Activated CD4-positive, alpha-beta memory T cell treated with anti-CD3 and anti-CD28 coated beads for 36 hours (primary cell): ENCODE data around the gene SLC39A6. TPM values are rescaled to one million over a fixed set of nuclear protein-coding genes. Genes with fewer than 3 reads are reported as not detected.

ENCODE experiments used
- CTCF ChIA-PET: fragments of 350-600 bp; sonication (Branson Sonifier 250); formaldehyde crosslinking; loops from one replicate; lab custom pipeline; 2021; ENCODE audit warnings: antibody characterized with exemption, inconsistent platforms; lab: Charles Lee
- POLR2A ChIA-PET: fragments of 350-600 bp; sonication (Branson Sonifier 250); formaldehyde crosslinking; loops from one replicate; lab custom pipeline; 2021; ENCODE audit warnings: antibody characterized with exemption; lab: Charles Lee
- DNase-seq: peaks from one replicate; pipeline ENCODE4 v3.0.0-alpha.2; 2020
- H3K27ac Mint-ChIP-seq: one replicate; pipeline ENCODE4 v1.8.0; 2021; ENCODE audit warnings: mixed read lengths
- H3K27me3 Mint-ChIP-seq: one replicate; pipeline ENCODE4 v1.8.0; 2021; ENCODE audit warnings: mixed read lengths
- H3K36me3 Mint-ChIP-seq: one replicate; pipeline ENCODE4 v1.8.0; 2021; ENCODE audit warnings: mixed read lengths
- H3K4me1 Mint-ChIP-seq: one replicate; pipeline ENCODE4 v1.8.0; 2021; ENCODE audit warnings: low read depth, mixed read lengths
- H3K4me3 Mint-ChIP-seq: one replicate; pipeline ENCODE4 v1.8.0; 2021; ENCODE audit warnings: mild to moderate bottlenecking, mixed read lengths
- H3K9me3 Mint-ChIP-seq: one replicate; pipeline ENCODE4 v1.8.0; 2021; ENCODE audit warnings: mixed read lengths
- intact Hi-C: fragments of 100-400 bp; cut with micrococcal nuclease; formaldehyde crosslinking; loops from one replicate; pipeline ENCODE4 v1.15.1; 2023
- total RNA-seq, 2 experiments: library from RNA; stranded (reverse); gene quantifications; one replicate each; pipeline ENCODE4 v1.2.3, GENCODE V29; 2021

SLC39A6 gene
- total RNA-seq, 2 experiments from 2014 or later: 23.7 to 24.3 TPM

- H3K9me3 Mint-ChIP-seq: no peaks in the 10 kb centered on the region
- ChIA-PET POLR2A (no interaction called here), CTCF (no interaction called here)
- H3K36me3 Mint-ChIP-seq: peaks cover 45% of the 10 kb centered on the region
- H3K27me3 Mint-ChIP-seq: no peaks in the 10 kb centered on the region
- H3K4me3 Mint-ChIP-seq: no peak overlapping the region
- H3K27ac Mint-ChIP-seq: no peak overlapping the region
- DNase-seq: no peak
- no peaks in the 10 kb centered on the region for H3K4me1 Mint-ChIP-seq
- intact Hi-C loops: no loop called here
Observed at GRCh38 chr18:36114738-36115137, 14.4 kb downstream of the SLC39A6 start.

- Mint-ChIP-seq H3K27me3 (no peaks in the 10 kb centered on the region), H3K9me3 (no peaks in the 10 kb centered on the region), H3K36me3 (peaks cover 48% of the 10 kb centered on the region), H3K27ac (no peak overlapping the region), H3K4me1 (no peaks in the 10 kb centered on the region), H3K4me3 (no peak overlapping the region)
- ChIA-PET CTCF (no interaction called here), POLR2A (interaction anchor here (0.9 kb wide), 1 partner anchor 15 kb away, joined by 3 read pairs; the partner anchor contains the start of gene SLC39A6)
- intact Hi-C loops: no loop called here
- DNase-seq: no peak
Observed at GRCh38 chr18:36114251-36114650, 14.9 kb downstream of the SLC39A6 start.

- no peak for DNase-seq
- Mint-ChIP-seq H3K27me3 (no peaks in the 10 kb centered on the region), H3K9me3 (no peaks in the 10 kb centered on the region), H3K4me3 (no peak overlapping the region), H3K36me3 (peaks cover 43% of the 10 kb centered on the region), H3K4me1 (no peaks in the 10 kb centered on the region), H3K27ac (no peak overlapping the region)
- intact Hi-C loops: no loop called here
- ChIA-PET POLR2A (no interaction called here), CTCF (interaction anchor here (1.3 to 1.5 kb wide), 2 partner anchors 17 to 95 kb away, joined by 3 to 4 read pairs; partner anchors contain the start of genes ELP2 and SLC39A6)
Observed at GRCh38 chr18:36112302-36112701, 16.8 kb downstream of the SLC39A6 start.

GRCh38 chr18:36109737-36110136, 19.4 kb downstream of the SLC39A6 start:
- ChIA-PET POLR2A (no interaction called here), CTCF (no interaction called here)
- Mint-ChIP-seq H3K27ac (no peak overlapping the region), H3K9me3 (no peaks in the 10 kb centered on the region), H3K36me3 (peaks cover 34% of the 10 kb centered on the region), H3K27me3 (no peaks in the 10 kb centered on the region), H3K4me1 (no peaks in the 10 kb centered on the region), H3K4me3 (no peak overlapping the region)
- intact Hi-C loops: no loop called here
- DNase-seq: no peak

- Mint-ChIP-seq H3K9me3 (no peaks in the 10 kb centered on the region), H3K36me3 (peaks cover 29% of the 10 kb centered on the region)
- POLR2A ChIA-PET: no interaction called here
Observed at GRCh38 chr18:36108601-36109000, 20.5 kb downstream of the SLC39A6 start.

GRCh38 chr18:36108196-36108595, 20.9 kb downstream of the SLC39A6 start:
- POLR2A ChIA-PET: no interaction called here
- Mint-ChIP-seq H3K4me1 (peaks cover 2% of the 10 kb centered on the region), H3K27me3 (no peaks in the 10 kb centered on the region), H3K27ac (no peak overlapping the region), H3K36me3 (peaks cover 28% of the 10 kb centered on the region), H3K4me3 (no peak overlapping the region), H3K9me3 (no peaks in the 10 kb centered on the region)
- CTCF ChIA-PET: interaction anchor here (0.8 to 1.9 kb wide), 3 partner anchors 12 to 176 kb away, joined by 3 to 7 read pairs (median 3); no protein-coding TSS in a partner anchor
- DNase-seq: no peak
- intact Hi-C loops: no loop called here

More at GRCh38 chr18:36108601-36109000, 20.5 kb downstream of the SLC39A6 start:
- H3K27me3 Mint-ChIP-seq: no peaks in the 10 kb centered on the region
- no peak overlapping the region for H3K4me3 Mint-ChIP-seq
- no peaks in the 10 kb centered on the region for H3K4me1 Mint-ChIP-seq
- no peak overlapping the region for H3K27ac Mint-ChIP-seq
- no peak for DNase-seq
- CTCF ChIA-PET: interaction anchor here (0.8 to 1.4 kb wide), 2 partner anchors 11 to 176 kb away, joined by 3 read pairs; no protein-coding TSS in a partner anchor
- intact Hi-C loops: no loop called here

- no peak for DNase-seq
- intact Hi-C loops: no loop called here
- peaks cover 25% of the 10 kb centered on the region for H3K36me3 Mint-ChIP-seq
- H3K27me3 Mint-ChIP-seq: no peaks in the 10 kb centered on the region
- ChIA-PET POLR2A (no interaction called here), CTCF (interaction anchor here (1.4 to 1.9 kb wide), 2 partner anchors 12 kb away, joined by 3 to 7 read pairs; no protein-coding TSS in a partner anchor)
- H3K9me3 Mint-ChIP-seq: no peaks in the 10 kb centered on the region
- peaks cover 2% of the 10 kb centered on the region for H3K4me1 Mint-ChIP-seq
- H3K27ac Mint-ChIP-seq: no peak overlapping the region
- H3K4me3 Mint-ChIP-seq: no peak overlapping the region
Observed at GRCh38 chr18:36107477-36107876, 21.7 kb downstream of the SLC39A6 start.

GRCh38 chr18:36104749-36105148, 24.4 kb downstream of the SLC39A6 start:
- intact Hi-C loops: no loop called here
- peaks cover 6% of the 10 kb centered on the region for H3K36me3 Mint-ChIP-seq
- ChIA-PET CTCF (no interaction called here), POLR2A (no interaction called here)
- no peaks in the 10 kb centered on the region for H3K27me3 Mint-ChIP-seq
- H3K27ac Mint-ChIP-seq: no peak overlapping the region
- H3K4me3 Mint-ChIP-seq: no peak overlapping the region
- peaks cover 2% of the 10 kb centered on the region for H3K4me1 Mint-ChIP-seq
- H3K9me3 Mint-ChIP-seq: no peaks in the 10 kb centered on the region
- no peak for DNase-seq

- Mint-ChIP-seq H3K27me3 (no peaks in the 10 kb centered on the region), H3K36me3 (no peaks in the 10 kb centered on the region), H3K9me3 (no peaks in the 10 kb centered on the region), H3K27ac (no peak overlapping the region), H3K4me1 (peaks cover 2% of the 10 kb centered on the region), H3K4me3 (no peak overlapping the region)
- POLR2A ChIA-PET: no interaction called here
- intact Hi-C loops: no loop called here
- CTCF ChIA-PET: interaction anchor here (0.6 kb wide), 1 partner anchor 219 kb away, joined by 3 read pairs; no protein-coding TSS in a partner anchor
- no peak for DNase-seq
Observed at GRCh38 chr18:36101943-36102342, 27.2 kb downstream of the SLC39A6 start.

- no peak for DNase-seq
- Mint-ChIP-seq H3K9me3 (no peaks in the 10 kb centered on the region), H3K4me3 (no peak overlapping the region), H3K27ac (no peak overlapping the region), H3K27me3 (peaks cover 2% of the 10 kb centered on the region), H3K36me3 (no peaks in the 10 kb centered on the region), H3K4me1 (peaks cover 2% of the 10 kb centered on the region)
- CTCF ChIA-PET: interaction anchor here (6.8 kb wide), 1 partner anchor 185 kb away, joined by 133 read pairs; no protein-coding TSS in a partner anchor
- POLR2A ChIA-PET: no interaction called here
- intact Hi-C loops: loop anchor here (5.0 kb wide), 1 partner anchor 708 kb away; no protein-coding TSS in a partner anchor
Observed at GRCh38 chr18:36099311-36099710, 29.8 kb downstream of the SLC39A6 start.

GRCh38 chr18:36096955-36097354, 32.2 kb downstream of the SLC39A6 start:
- CTCF ChIA-PET: interaction anchor here (3.0 to 6.8 kb wide), 2 partner anchors 79 to 187 kb away, joined by 36 to 133 read pairs; no protein-coding TSS in a partner anchor
- Mint-ChIP-seq H3K27me3 (peaks cover 2% of the 10 kb centered on the region), H3K27ac (no peak overlapping the region)

GRCh38 chr18:36095936-36096519, 33.1 kb downstream of the SLC39A6 start:
- Mint-ChIP-seq H3K27me3 (peaks cover 2% of the 10 kb centered on the region), H3K36me3 (no peaks in the 10 kb centered on the region), H3K4me1 (peaks cover 12% of the 10 kb centered on the region), H3K9me3 (no peaks in the 10 kb centered on the region), H3K4me3 (no peak overlapping the region), H3K27ac (no peak overlapping the region)
- intact Hi-C loops: loop anchor here (1.0 to 5.0 kb wide), 4 partner anchors 79 to 711 kb away; no protein-coding TSS in a partner anchor
- POLR2A ChIA-PET: no interaction called here
- no peak for DNase-seq
- CTCF ChIA-PET: interaction anchor here (0.5 to 6.8 kb wide), 30 partner anchors 10 to 598 kb away, joined by 3 to 133 read pairs (median 3); partner anchors contain the start of gene INO80C

More at GRCh38 chr18:36096955-36097354, 32.2 kb downstream of the SLC39A6 start:
- H3K36me3 Mint-ChIP-seq: no peaks in the 10 kb centered on the region
- POLR2A ChIA-PET: no interaction called here
- H3K4me1 Mint-ChIP-seq: peaks cover 12% of the 10 kb centered on the region
- DNase-seq: no peak
- intact Hi-C loops: loop anchor here (1.0 to 5.0 kb wide), 4 partner anchors 80 to 710 kb away; no protein-coding TSS in a partner anchor
- no peaks in the 10 kb centered on the region for H3K9me3 Mint-ChIP-seq
- H3K4me3 Mint-ChIP-seq: no peak overlapping the region
